ENCODE measurements around the gene ZNF787.

Gene ZNF787

GRCh38 chr19:56124578-56124977, 3.5 kb upstream of the ZNF787 start (continued):
- no peak for TF ChIP-seq TCF4 (CRISPR knock-in tag; IDR thresholded peaks at IDR 0.05; ENCODE audit: borderline replicate concordance)
- no peak for TF ChIP-seq PPARA (CRISPR knock-in tag; IDR thresholded peaks at IDR 0.05; ENCODE audit: borderline replicate concordance)
- no peak for TF ChIP-seq RARB (CRISPR knock-in tag; IDR thresholded peaks at IDR 0.05)
- TF ChIP-seq ZNF70 (CRISPR knock-in tag; IDR thresholded peaks at IDR 0.05): no peak

GRCh38 chr19:56123266-56123891, 2.3 kb upstream of the ZNF787 start:
- TF ChIP-seq ARNTL (CRISPR knock-in tag; IDR thresholded peaks at IDR 0.05; ENCODE audit: borderline replicate concordance, low read depth) (no peak), TCF4 (CRISPR knock-in tag; IDR thresholded peaks at IDR 0.05; ENCODE audit: borderline replicate concordance) (no peak), POU6F1 (CRISPR knock-in tag; IDR thresholded peaks at IDR 0.05; ENCODE audit: borderline replicate concordance, low read depth) (no peak), TSHZ2 (CRISPR knock-in tag; IDR thresholded peaks at IDR 0.05) (no peak)
- ATAC-seq: no peak

GRCh38 chr19:56120371-56121179, 520 bp downstream of the ZNF787 start:
- peak; percentile 44 for ATAC-seq
- TF ChIP-seq SNAI2 (CRISPR knock-in tag; IDR thresholded peaks at IDR 0.05) (peak; percentile 35; the same call in 1 of the 2 replicates), ZNF565 (CRISPR knock-in tag; conservative IDR thresholded peaks at IDR 0.05; ENCODE audit: low read depth) (no peak)

- TF ChIP-seq ZFP3 (CRISPR knock-in tag; IDR thresholded peaks at IDR 0.05) (no peak), TSHZ2 (CRISPR knock-in tag; IDR thresholded peaks at IDR 0.05) (no peak), ARNTL (CRISPR knock-in tag; IDR thresholded peaks at IDR 0.05; ENCODE audit: borderline replicate concordance, low read depth) (no peak), ISL1 (CRISPR knock-in tag; IDR thresholded peaks at IDR 0.05) (no peak), OSR1 (CRISPR knock-in tag; IDR thresholded peaks at IDR 0.05) (no peak), ESRRG (CRISPR knock-in tag; IDR thresholded peaks at IDR 0.05) (no peak)
- peak; percentile 0; the same call in 2 of the 3 replicates for ATAC-seq
These were observed 1.1 kb downstream of the ZNF787 start for GRCh38 chr19:56120002-56120370.

GRCh38 chr19:56119582-56119978, 1.5 kb downstream of the ZNF787 start:
- ATAC-seq: peak; percentile 48
- TF ChIP-seq ESRRG (CRISPR knock-in tag; IDR thresholded peaks at IDR 0.05) (no peak), RARB (CRISPR knock-in tag; IDR thresholded peaks at IDR 0.05) (no peak), ZNF70 (CRISPR knock-in tag; IDR thresholded peaks at IDR 0.05) (no peak), ZFP3 (CRISPR knock-in tag; IDR thresholded peaks at IDR 0.05) (no peak), PPARA (CRISPR knock-in tag; IDR thresholded peaks at IDR 0.05; ENCODE audit: borderline replicate concordance) (no peak), OSR1 (CRISPR knock-in tag; IDR thresholded peaks at IDR 0.05) (no peak), ZNF565 (CRISPR knock-in tag; conservative IDR thresholded peaks at IDR 0.05; ENCODE audit: low read depth) (no peak), POU6F1 (CRISPR knock-in tag; IDR thresholded peaks at IDR 0.05; ENCODE audit: borderline replicate concordance, low read depth) (no peak)

Data from SK-N-SH treated with all-trans-retinoic acid at 6 μM for 48 hours (cell line).